Measurements from ENCODE around the gene LSS.

LSS gene

DNA sequence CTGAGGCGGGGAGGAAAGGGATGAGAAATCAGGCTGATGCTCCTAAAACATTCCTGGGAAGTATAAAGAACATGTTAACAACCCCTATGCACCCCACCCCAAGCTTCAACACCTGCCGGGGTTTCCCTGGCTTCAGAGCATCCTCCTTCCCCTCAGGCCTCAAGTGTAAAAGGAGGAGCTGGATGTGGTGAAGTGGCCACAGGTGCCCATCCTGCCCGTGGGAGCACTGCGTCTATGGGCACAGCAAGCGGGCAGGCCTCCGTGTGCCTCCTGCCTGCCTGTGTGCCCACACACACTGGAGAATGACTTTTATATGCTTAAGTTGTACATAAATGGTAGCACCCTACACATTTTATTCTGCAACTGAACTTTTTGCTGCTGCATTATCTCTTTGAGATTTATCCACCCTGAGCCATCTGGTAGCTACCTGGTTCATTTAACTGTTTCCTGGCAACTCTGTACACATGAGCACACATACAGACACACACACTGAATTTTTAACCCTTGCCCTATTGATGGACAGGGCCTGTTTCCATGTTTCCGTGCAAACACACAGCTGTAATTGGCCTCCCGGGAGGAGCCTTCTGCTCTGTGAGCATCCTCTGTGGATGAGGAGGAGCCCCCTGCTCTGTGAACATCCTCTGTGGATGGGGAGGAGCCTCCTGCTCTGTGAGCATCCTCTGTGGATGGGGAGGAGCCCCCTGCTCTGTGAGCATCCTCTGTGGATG, 59.8 kb downstream of the LSS start:
- Histone ChIP-seq H3K4me3 (ENCODE audit: insufficient read depth in 1 of 2, low read depth in 1 of 2, low read length in 2 of 2) (no peak overlapping the region), H2BK5ac (ENCODE audit: low read depth, low read length, poor library complexity, severe bottlenecking) (no peak overlapping the region), H3K27ac (ENCODE audit: low read length, poor library complexity, severe bottlenecking) (no peak overlapping the region), H2AFZ (ENCODE audit: low read depth, low read length) (no peak overlapping the region), H3K79me1 (replicated peaks; ENCODE audit: low read length, poor library complexity, severe bottlenecking) (peaks cover 20% of the 10 kb centered on the region), H4K91ac (ENCODE audit: low read length) (no peak overlapping the region), H2BK120ac (ENCODE audit: low read depth, low read length) (no peak overlapping the region), H3K4ac (ENCODE audit: low read depth in 1 of 2, low read length in 2 of 2) (no peak overlapping the region), H3K9ac (ENCODE audit: low read length) (no peak overlapping the region), H3K18ac (ENCODE audit: low read depth in 1 of 2, low read length in 2 of 2) (no peak overlapping the region), H3K4me1 (ENCODE audit: control insufficient read depth, insufficient read depth, low read depth, low read length) (no peaks in the 10 kb centered on the region), H2AK5ac (ENCODE audit: low read length, severe bottlenecking) (no peak overlapping the region), H4K8ac (ENCODE audit: low read length) (no peak overlapping the region), H3K14ac (ENCODE audit: low read length in 2 of 2) (no peak overlapping the region), H3K36me3 (ENCODE audit: control insufficient read depth in 1 of 2, insufficient read depth in 2 of 2, low read depth in 1 of 2, low read length in 2 of 2) (peaks cover 2 to 16% of the 10 kb centered on the region in 2 experiments), H2BK15ac (ENCODE audit: low read depth, poor library complexity, severe bottlenecking) (no peak overlapping the region), H3K27me3 (ENCODE audit: control insufficient read depth in 1 of 2, insufficient read depth in 1 of 2, low read length in 2 of 2) (no peaks in the 10 kb centered on the region), H3K23ac (ENCODE audit: low read length in 2 of 2) (no peak overlapping the region), H3K4me2 (ENCODE audit: low read length, poor library complexity, severe bottlenecking) (no peak overlapping the region), H2BK12ac (ENCODE audit: low read length in 2 of 2) (no peak overlapping the region), H3K9me3 (ENCODE audit: control insufficient read depth, low read length) (peaks cover 7% of the 10 kb centered on the region)
- DNase-seq = no peak
- WGBS = 81% methylated on average over 5 of the region's 8 CpGs

- peaks cover 2 to 16% of the 10 kb centered on the region in 2 experiments for H3K36me3 ChIP-seq (ENCODE audit: control insufficient read depth in 1 of 2, insufficient read depth in 2 of 2, low read depth in 1 of 2, low read length in 2 of 2)
- no peak overlapping the region for H3K4me2 ChIP-seq (ENCODE audit: low read length, poor library complexity, severe bottlenecking)
- no peak overlapping the region for H3K9ac ChIP-seq (ENCODE audit: low read length)
- H3K14ac ChIP-seq (ENCODE audit: low read length in 2 of 2) = no peak overlapping the region
- H4K91ac ChIP-seq (ENCODE audit: low read length) = no peak overlapping the region
- DNase-seq = no peak
- peaks cover 14% of the 10 kb centered on the region for H3K79me1 ChIP-seq (replicated peaks; ENCODE audit: low read length, poor library complexity, severe bottlenecking)
- H3K9me3 ChIP-seq (ENCODE audit: control insufficient read depth, low read length) = peaks cover under 1% of the 10 kb centered on the region
- no peak overlapping the region for H3K4ac ChIP-seq (ENCODE audit: low read depth in 1 of 2, low read length in 2 of 2)
- no peak overlapping the region for H2BK12ac ChIP-seq (ENCODE audit: low read length in 2 of 2)
- no peak overlapping the region for H4K8ac ChIP-seq (ENCODE audit: low read length)
- H2BK15ac ChIP-seq (ENCODE audit: low read depth, poor library complexity, severe bottlenecking) = no peak overlapping the region
- no peak overlapping the region for H2BK120ac ChIP-seq (ENCODE audit: low read depth, low read length)
- 91% methylated on average over 11 of the region's 14 CpGs for WGBS
- no peaks in the 10 kb centered on the region for H3K27me3 ChIP-seq (ENCODE audit: control insufficient read depth in 1 of 2, insufficient read depth in 1 of 2, low read length in 2 of 2)
- H3K4me1 ChIP-seq (ENCODE audit: control insufficient read depth, insufficient read depth, low read depth, low read length) = no peaks in the 10 kb centered on the region
- no peak overlapping the region for H3K23ac ChIP-seq (ENCODE audit: low read length in 2 of 2)
- no peak overlapping the region for H3K4me3 ChIP-seq (ENCODE audit: insufficient read depth in 1 of 2, low read depth in 1 of 2, low read length in 2 of 2)
- H2BK5ac ChIP-seq (ENCODE audit: low read depth, low read length, poor library complexity, severe bottlenecking) = no peak overlapping the region
- no peak overlapping the region for H2AK5ac ChIP-seq (ENCODE audit: low read length, severe bottlenecking)
- no peak overlapping the region for H2AFZ ChIP-seq (ENCODE audit: low read depth, low read length)
- no peak overlapping the region for H3K18ac ChIP-seq (ENCODE audit: low read depth in 1 of 2, low read length in 2 of 2)
- no peak overlapping the region for H3K27ac ChIP-seq (ENCODE audit: low read length, poor library complexity, severe bottlenecking)
These were observed 60.3 kb downstream of the LSS start for GRCh38 chr21:46168238-46168637.

DNA sequence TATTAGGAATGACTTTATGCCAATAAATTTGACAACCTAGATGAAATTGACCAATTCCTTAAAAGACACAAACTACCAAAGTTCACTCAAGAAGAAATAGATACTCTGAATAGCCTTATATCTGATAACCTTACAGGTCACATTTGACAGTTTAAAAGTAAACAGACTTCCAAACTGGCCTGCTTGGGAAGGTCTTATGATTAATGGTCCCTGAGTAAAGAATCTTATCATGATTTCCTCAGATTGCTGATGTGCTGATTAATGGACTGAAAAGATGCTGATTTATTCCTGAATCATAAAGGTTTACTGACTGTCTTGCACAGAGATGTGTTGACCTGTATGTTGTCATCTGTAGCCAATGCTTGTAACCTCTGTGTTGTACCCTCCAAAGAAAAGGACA, 63.5 kb downstream of the LSS start:
- no peak overlapping the region for H2AFZ ChIP-seq (ENCODE audit: low read depth, low read length)
- H2AK5ac ChIP-seq (ENCODE audit: low read length, severe bottlenecking) = no peak overlapping the region
- H2BK120ac ChIP-seq (ENCODE audit: low read depth, low read length) = no peak overlapping the region
- H3K23ac ChIP-seq (ENCODE audit: low read length in 2 of 2) = no peak overlapping the region
- H3K79me1 ChIP-seq (replicated peaks; ENCODE audit: low read length, poor library complexity, severe bottlenecking) = peaks cover 2% of the 10 kb centered on the region
- no peak overlapping the region for H2BK15ac ChIP-seq (ENCODE audit: low read depth, poor library complexity, severe bottlenecking)
- no peak overlapping the region for H3K9ac ChIP-seq (ENCODE audit: low read length)
- no peak overlapping the region for H2BK5ac ChIP-seq (ENCODE audit: low read depth, low read length, poor library complexity, severe bottlenecking)
- no peak overlapping the region for H3K4ac ChIP-seq (ENCODE audit: low read depth in 1 of 2, low read length in 2 of 2)
- H3K36me3 ChIP-seq (ENCODE audit: control insufficient read depth in 1 of 2, insufficient read depth in 2 of 2, low read depth in 1 of 2, low read length in 2 of 2) = peaks cover 2 to 24% of the 10 kb centered on the region in 2 experiments
- H4K8ac ChIP-seq (ENCODE audit: low read length) = no peak overlapping the region
- no peak overlapping the region for H3K18ac ChIP-seq (ENCODE audit: low read depth in 1 of 2, low read length in 2 of 2)
- no peaks in the 10 kb centered on the region for H3K27me3 ChIP-seq (ENCODE audit: control insufficient read depth in 1 of 2, insufficient read depth in 1 of 2, low read length in 2 of 2)
- no peak overlapping the region for H4K91ac ChIP-seq (ENCODE audit: low read length)
- H3K4me3 ChIP-seq (ENCODE audit: insufficient read depth in 1 of 2, low read depth in 1 of 2, low read length in 2 of 2) = no peak overlapping the region
- no peak overlapping the region for H2BK12ac ChIP-seq (ENCODE audit: low read length in 2 of 2)
- no peaks in the 10 kb centered on the region for H3K4me1 ChIP-seq (ENCODE audit: control insufficient read depth, insufficient read depth, low read depth, low read length)
- H3K9me3 ChIP-seq (ENCODE audit: control insufficient read depth, low read length) = no peaks in the 10 kb centered on the region
- no peak overlapping the region for H3K14ac ChIP-seq (ENCODE audit: low read length in 2 of 2)
- H3K27ac ChIP-seq (ENCODE audit: low read length, poor library complexity, severe bottlenecking) = no peak overlapping the region
- DNase-seq = no peak
- H3K4me2 ChIP-seq (ENCODE audit: low read length, poor library complexity, severe bottlenecking) = no peak overlapping the region

- Histone ChIP-seq H3K9ac (ENCODE audit: low read length) (no peak overlapping the region), H2BK12ac (ENCODE audit: low read length in 2 of 2) (no peak overlapping the region), H2AK5ac (ENCODE audit: low read length, severe bottlenecking) (no peak overlapping the region), H3K14ac (ENCODE audit: low read length in 2 of 2) (no peak overlapping the region), H2BK5ac (ENCODE audit: low read depth, low read length, poor library complexity, severe bottlenecking) (no peak overlapping the region), H2BK120ac (ENCODE audit: low read depth, low read length) (no peak overlapping the region), H3K27ac (ENCODE audit: low read length, poor library complexity, severe bottlenecking) (no peak overlapping the region), H3K4me1 (ENCODE audit: control insufficient read depth, insufficient read depth, low read depth, low read length) (no peaks in the 10 kb centered on the region), H4K91ac (ENCODE audit: low read length) (no peak overlapping the region), H3K23ac (ENCODE audit: low read length in 2 of 2) (no peak overlapping the region), H4K8ac (ENCODE audit: low read length) (no peak overlapping the region), H3K27me3 (ENCODE audit: control insufficient read depth in 1 of 2, insufficient read depth in 1 of 2, low read length in 2 of 2) (no peaks in the 10 kb centered on the region), H3K18ac (ENCODE audit: low read depth in 1 of 2, low read length in 2 of 2) (no peak overlapping the region), H3K79me1 (replicated peaks; ENCODE audit: low read length, poor library complexity, severe bottlenecking) (peaks cover 2% of the 10 kb centered on the region), H3K36me3 (ENCODE audit: control insufficient read depth in 1 of 2, insufficient read depth in 2 of 2, low read depth in 1 of 2, low read length in 2 of 2) (peaks cover 2 to 31% of the 10 kb centered on the region in 2 experiments), H2AFZ (ENCODE audit: low read depth, low read length) (no peak overlapping the region), H2BK15ac (ENCODE audit: low read depth, poor library complexity, severe bottlenecking) (no peak overlapping the region), H3K4ac (ENCODE audit: low read depth in 1 of 2, low read length in 2 of 2) (no peak overlapping the region), H3K4me3 (ENCODE audit: insufficient read depth in 1 of 2, low read depth in 1 of 2, low read length in 2 of 2) (no peak overlapping the region), H3K4me2 (ENCODE audit: low read length, poor library complexity, severe bottlenecking) (no peak overlapping the region), H3K9me3 (ENCODE audit: control insufficient read depth, low read length) (no peaks in the 10 kb centered on the region)
- 93% methylated on average over 3 of the region's 4 CpGs for WGBS
- no peak for DNase-seq
These were observed 65.2 kb downstream of the LSS start for GRCh38 chr21:46163380-46163779.

Data from mesenchymal stem cell (in vitro differentiated cells and primary cell).